OCI-LY3 (cell line): ENCODE results near the gene C9orf85.

ENCODE experiments used
- H2AFZ ChIP-seq: fragments of 200-600, 300-600 bp; shearing (Covaris generic); 2 replicates; pipeline ENCODE4 v1.6.0; 2014; ENCODE audit warnings: antibody characterized with exemption, low read depth, low read length
- H3K27ac ChIP-seq: fragments of 200-600, 300-600 bp; sonication (generic); 2 replicates; pipeline ENCODE4 v1.5.1; 2014; ENCODE audit warnings: mild to moderate bottlenecking, low read length, moderate library complexity, mixed read lengths
- H3K27me3 ChIP-seq: fragments of 200-600, 300-600 bp; sonication (generic); 2 replicates; pipeline ENCODE4 v1.6.1; 2014; ENCODE audit warnings: low read depth, low read length, mixed read lengths
- H3K36me3 ChIP-seq: fragments of 200-600, 300-600 bp; sonication (generic); replicated peaks from 2 replicates; pipeline ENCODE3; 2014; ENCODE audit warnings: low read depth, low read length, mixed read lengths
- H3K4me1 ChIP-seq: fragments of 300-600, 200-600 bp; sonication (generic); 2 replicates; pipeline ENCODE4 v1.6.1; 2014; ENCODE audit warnings: low read length, mixed read lengths
- H3K4me2 ChIP-seq: fragments of 200-600, 300-600 bp; sonication (generic); 2 replicates; pipeline ENCODE4 v1.6.1; 2014; ENCODE audit warnings: low read length, mixed read lengths
- H3K4me3 ChIP-seq: fragments of 300-600, 200-600 bp; sonication (generic); 2 replicates; pipeline ENCODE4 v1.5.1; 2014; ENCODE audit warnings: antibody characterized with exemption, mild to moderate bottlenecking, low read length, moderate library complexity
- H3K79me2 ChIP-seq: fragments of 300-600, 200-600 bp; shearing (Covaris generic); 2 replicates; pipeline ENCODE4 v1.6.1; 2014; ENCODE audit warnings: mild to moderate bottlenecking, low read length, mixed read lengths
- H3K9ac ChIP-seq: fragments of 300-600, 200-600 bp; shearing (Covaris generic); 2 replicates; pipeline ENCODE4 v1.6.0; 2014; ENCODE audit warnings: mild to moderate bottlenecking, low read length, moderate library complexity
- H3K9me3 ChIP-seq: fragments of 200-600, 300-600 bp; shearing (Covaris generic); 2 replicates; pipeline ENCODE4 v1.6.1; 2014; ENCODE audit warnings: low read length, mixed read lengths; ENCODE audit not compliant: insufficient read depth
- H4K20me1 ChIP-seq: fragments of 200-600, 300-600 bp; sonication (generic); 2 replicates; pipeline ENCODE4 v1.6.1; 2016; ENCODE audit warnings: low read length, mixed read lengths; ENCODE audit not compliant: insufficient read depth
- CTCF ChIP-seq: fragments of 200-600, 300-600 bp; sonication (generic); IDR thresholded peaks from 2 replicates; pipeline ENCODE4 v1.5.1; 2014; ENCODE audit warnings: antibody characterized with exemption, low read length, low read depth
- EZH2phosphoT487 ChIP-seq: fragments of 200-600 bp; shearing (Covaris generic); IDR thresholded peaks from 2 replicates; pipeline ENCODE4 v1.6.1; 2018; ENCODE audit warnings: antibody characterized with exemption, mixed run types, low read depth

The C9orf85 gene

GRCh38 chr9:71911908-71912335 is 483 bp downstream of the C9orf85 start:
- H4K20me1 ChIP-seq: peaks cover 27% of the 10 kb centered on the region
- peak overlapping the region; percentile 83; the same call in 1 of the 2 replicates for H2AFZ ChIP-seq

GRCh38 chr9:71915495-71915894 is 4.1 kb downstream of the C9orf85 start:
- TF ChIP-seq EZH2phosphoT487 (no peak), CTCF (no peak)
- H3K79me2 ChIP-seq: peaks cover 60% of the 10 kb centered on the region

More at GRCh38 chr9:71911908-71912335, 483 bp downstream of the C9orf85 start:
- Histone ChIP-seq H3K27me3 (no peaks in the 10 kb centered on the region), H3K4me2 (peak overlapping the region; percentile 95), H3K79me2 (peaks cover 90% of the 10 kb centered on the region), H3K36me3 (no peaks in the 10 kb centered on the region), H3K27ac (peak overlapping the region; percentile 70), H3K4me3 (peak overlapping the region; percentile 95), H3K9me3 (no peaks in the 10 kb centered on the region), H3K9ac (peak overlapping the region; percentile 80), H3K4me1 (peaks cover 31% of the 10 kb centered on the region)
- no peak for TF ChIP-seq CTCF
- no peak for TF ChIP-seq EZH2phosphoT487

GRCh38 chr9:71916834-71917534 is 5.5 kb downstream of the C9orf85 start:
- H3K9me3 ChIP-seq: no peaks in the 10 kb centered on the region
- H4K20me1 ChIP-seq: peaks cover 11% of the 10 kb centered on the region
- H3K4me3 ChIP-seq: no peak overlapping the region
- no peak overlapping the region for H3K9ac ChIP-seq
- no peaks in the 10 kb centered on the region for H3K27me3 ChIP-seq
- peaks cover 55% of the 10 kb centered on the region for H3K79me2 ChIP-seq
- no peak overlapping the region for H3K4me2 ChIP-seq
- H3K36me3 ChIP-seq: no peaks in the 10 kb centered on the region
- peaks cover 23% of the 10 kb centered on the region for H3K4me1 ChIP-seq
- TF ChIP-seq EZH2phosphoT487: no peak
- no peak for TF ChIP-seq CTCF
- H2AFZ ChIP-seq: no peak overlapping the region
- H3K27ac ChIP-seq: no peak overlapping the region

More at GRCh38 chr9:71915495-71915894, 4.1 kb downstream of the C9orf85 start:
- Histone ChIP-seq H3K4me2 (peak overlapping the region; percentile 16; the same call in 1 of the 2 replicates), H3K9ac (no peak overlapping the region), H3K4me1 (peaks cover 23% of the 10 kb centered on the region), H4K20me1 (peaks cover 11% of the 10 kb centered on the region), H2AFZ (no peak overlapping the region), H3K9me3 (no peaks in the 10 kb centered on the region), H3K27me3 (no peaks in the 10 kb centered on the region), H3K36me3 (no peaks in the 10 kb centered on the region), H3K4me3 (no peak overlapping the region), H3K27ac (no peak overlapping the region)

GRCh38 chr9:71918419-71918818 is 7.0 kb downstream of the C9orf85 start:
- Histone ChIP-seq H3K4me3 (no peak overlapping the region), H3K27me3 (no peaks in the 10 kb centered on the region), H3K36me3 (no peaks in the 10 kb centered on the region), H3K4me2 (no peak overlapping the region), H3K9ac (no peak overlapping the region), H3K4me1 (peaks cover 13% of the 10 kb centered on the region), H3K79me2 (peaks cover 41% of the 10 kb centered on the region), H2AFZ (no peak overlapping the region), H3K27ac (no peak overlapping the region), H3K9me3 (no peaks in the 10 kb centered on the region), H4K20me1 (peaks cover 11% of the 10 kb centered on the region)
- TF ChIP-seq EZH2phosphoT487: no peak
- TF ChIP-seq CTCF: no peak
